Duodenal mucosa (tissue), 2 donors: ENCODE measurements around the gene KLF18.
"Not testable (repeated sequence)": the region's sequence is repeated elsewhere in the genome, so short reads cannot be mapped to it uniquely, and the experiment has no call there.

Experiments used
- H3K27ac ChIP-seq: one replicate; pipeline ENCODE4 v1.7.0; 2013; ENCODE audit warnings: low read depth, low read length
- H3K27me3 ChIP-seq, 2 donors: one replicate each; pipeline ENCODE4 v1.7.0; 2013; ENCODE audit warnings: low read length in 2 of 2, control low read depth in 1 of 2; ENCODE audit not compliant: insufficient read depth in 2 of 2, control insufficient read depth in 1 of 2
- H3K36me3 ChIP-seq, 2 donors: one replicate each; pipeline ENCODE4 v1.7.0; 2013; ENCODE audit warnings: low read length in 2 of 2, control low read depth in 1 of 2; ENCODE audit not compliant: insufficient read depth in 2 of 2, control insufficient read depth in 1 of 2
- H3K4me1 ChIP-seq, 2 donors: one replicate each; pipeline ENCODE4 v1.7.0; 2013; ENCODE audit warnings: low read length in 2 of 2, control low read depth in 1 of 2; ENCODE audit not compliant: insufficient read depth in 2 of 2, control insufficient read depth in 1 of 2
- H3K4me3 ChIP-seq, 2 donors: one replicate each; pipeline ENCODE4 v1.7.0; 2013; ENCODE audit warnings: low read length in 2 of 2, low read depth in 1 of 2
- H3K9ac ChIP-seq, 2 donors: one replicate each; pipeline ENCODE4 v1.7.0; 2013; ENCODE audit warnings: low read length in 2 of 2, low read depth in 1 of 2
- H3K9me3 ChIP-seq, 2 donors: one replicate each; pipeline ENCODE4 v1.7.0; 2013; ENCODE audit warnings: low read length in 2 of 2, control low read depth in 1 of 2; ENCODE audit not compliant: control insufficient read depth in 1 of 2

Gene KLF18

DNA sequence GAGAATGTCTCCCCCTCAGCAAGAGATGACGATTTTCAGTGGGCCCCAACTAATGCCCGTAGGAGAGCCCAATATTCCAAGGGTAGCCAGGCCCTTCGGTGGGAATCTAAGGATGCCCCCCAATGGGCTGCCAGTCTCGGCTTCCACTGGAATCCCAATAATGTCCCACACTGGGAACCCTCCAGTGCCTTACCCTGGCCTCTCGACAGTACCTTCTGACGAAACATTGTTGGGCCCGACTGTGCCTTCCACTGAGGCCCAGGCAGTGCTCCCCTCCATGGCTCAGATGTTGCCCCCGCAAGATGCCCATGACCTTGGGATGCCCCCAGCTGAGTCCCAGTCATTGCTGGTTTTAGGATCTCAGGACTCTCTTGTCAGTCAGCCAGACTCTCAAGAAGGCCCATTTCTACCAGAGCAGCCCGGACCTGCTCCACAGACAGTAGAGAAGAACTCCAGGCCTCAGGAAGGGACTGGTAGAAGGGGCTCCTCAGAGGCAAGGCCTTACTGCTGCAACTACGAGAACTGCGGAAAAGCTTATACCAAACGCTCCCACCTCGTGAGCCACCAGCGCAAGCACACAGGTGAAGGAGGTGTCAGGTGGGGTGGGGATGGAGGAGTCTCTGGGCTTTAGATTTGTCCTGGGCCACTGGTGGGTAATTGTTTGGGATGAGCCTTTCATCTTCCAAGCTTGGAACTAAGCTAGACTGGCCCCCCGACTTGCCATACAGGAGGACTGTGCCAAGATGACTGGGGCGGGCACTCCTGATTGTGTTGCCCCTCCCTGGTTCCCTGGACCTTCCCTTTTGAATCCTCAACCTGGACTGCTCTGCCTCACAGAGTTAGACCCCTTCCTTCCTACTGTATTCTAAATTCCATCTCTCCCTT is 11.6 kb downstream of the KLF18 start:
- Histone ChIP-seq H3K4me3 (no peak overlapping the region), H3K9ac (no peak overlapping the region), H3K4me1 (no peaks in the 10 kb centered on the region), H3K27me3 (no peaks in the 10 kb centered on the region), H3K36me3 (no peaks in the 10 kb centered on the region), H3K27ac (no peak overlapping the region), H3K9me3 (no peaks in the 10 kb centered on the region)

DNA sequence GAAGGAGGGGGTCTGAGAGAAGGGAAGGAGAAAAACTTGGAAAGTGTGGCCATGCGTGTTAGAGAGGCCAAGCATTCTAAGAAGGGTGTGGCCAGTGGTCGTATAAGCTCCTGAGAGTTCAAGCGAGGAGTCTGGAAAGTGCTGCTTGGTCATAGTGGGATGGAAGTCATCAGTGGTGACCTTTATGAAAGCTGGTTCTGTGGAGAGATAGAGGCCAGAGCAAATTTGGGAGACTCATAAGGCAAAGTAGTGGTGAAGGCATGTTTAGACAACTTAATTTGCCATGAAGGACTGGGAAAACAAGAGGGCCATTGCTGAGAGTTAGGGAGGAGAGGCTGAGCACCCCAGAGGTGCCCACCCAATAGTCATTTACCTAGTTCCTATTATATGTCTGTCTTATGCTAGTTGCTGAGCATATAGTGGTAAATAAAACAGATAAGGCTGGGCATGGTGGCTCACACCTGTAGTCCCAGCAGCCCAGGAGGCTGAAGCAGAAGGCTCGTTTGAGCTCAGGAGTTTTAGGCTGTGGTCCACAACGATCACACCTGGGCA is 21.0 kb downstream of the KLF18 start:
- no peak overlapping the region for H3K4me3 ChIP-seq
- H3K9ac ChIP-seq = no peak overlapping the region
- H3K9me3 ChIP-seq = no peaks in the 10 kb centered on the region
- H3K36me3 ChIP-seq = no peaks in the 10 kb centered on the region
- H3K27me3 ChIP-seq = no peaks in the 10 kb centered on the region
- no peak overlapping the region for H3K27ac ChIP-seq
- H3K4me1 ChIP-seq = no peaks in the 10 kb centered on the region

DNA sequence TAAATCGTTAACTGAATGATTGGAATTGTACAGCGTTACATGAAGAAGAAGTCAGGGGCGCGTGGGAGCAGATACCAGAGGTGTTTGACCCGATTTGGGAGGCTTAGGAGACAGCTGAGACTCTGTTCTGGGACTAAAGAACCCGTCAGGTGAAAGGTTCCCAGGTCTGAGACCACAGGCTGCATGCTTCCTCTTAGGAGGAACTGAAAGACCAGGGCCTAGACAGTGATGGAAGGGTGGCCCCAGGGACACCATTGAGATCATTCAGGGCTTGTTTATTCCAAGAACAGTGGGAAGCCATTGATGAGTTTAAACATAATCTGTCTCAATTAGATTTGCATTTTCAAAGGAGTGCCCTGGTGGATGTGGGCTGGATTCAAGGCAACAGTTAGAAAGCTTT is 21.9 kb downstream of the KLF18 start:
- Histone ChIP-seq H3K27ac (no peak overlapping the region), H3K9me3 (no peaks in the 10 kb centered on the region)

DNA sequence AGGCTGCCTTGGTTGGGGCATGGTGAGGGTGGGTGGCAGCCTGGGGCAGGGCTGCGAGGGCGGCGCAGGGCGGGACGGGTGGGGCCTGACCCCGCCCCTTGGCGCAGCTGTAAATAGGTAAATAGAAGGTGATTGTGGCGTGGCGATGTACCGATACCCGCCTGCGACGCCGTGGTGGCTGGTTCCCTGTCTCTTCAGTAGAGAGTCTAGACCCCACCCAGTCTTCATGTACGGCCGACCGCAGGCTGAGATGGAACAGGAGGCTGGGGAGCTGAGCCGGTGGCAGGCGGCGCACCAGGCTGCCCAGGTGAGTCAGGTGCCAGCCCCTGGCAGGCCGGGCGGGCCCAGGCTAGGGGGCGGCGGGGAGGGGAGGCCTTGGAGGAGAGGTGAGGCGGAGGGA is 22.7 kb downstream of the KLF18 start, which contains the start of gene KLF17:
Gene KLF17 (plus strand): TSS at position 140 of the 400 bp plus-strand sequence. CDS start 87 bp downstream, at position 227.
- Histone ChIP-seq H3K27ac (no peak within 1 kb of the TSS), H3K27me3 (no peaks in the 10 kb centered on the region), H3K9ac (no peak within 1 kb of the TSS), H3K9me3 (no peaks in the 10 kb centered on the region), H3K4me3 (no peak within 1 kb of the TSS), H3K4me1 (no peaks in the 10 kb centered on the region), H3K36me3 (no peaks in the 10 kb centered on the region)

More for the DNA sequence above, 21.9 kb downstream of the KLF18 start:
- Histone ChIP-seq H3K27me3 (no peaks in the 10 kb centered on the region), H3K4me1 (no peaks in the 10 kb centered on the region), H3K36me3 (no peaks in the 10 kb centered on the region), H3K9ac (no peak overlapping the region), H3K4me3 (no peak overlapping the region)

DNA sequence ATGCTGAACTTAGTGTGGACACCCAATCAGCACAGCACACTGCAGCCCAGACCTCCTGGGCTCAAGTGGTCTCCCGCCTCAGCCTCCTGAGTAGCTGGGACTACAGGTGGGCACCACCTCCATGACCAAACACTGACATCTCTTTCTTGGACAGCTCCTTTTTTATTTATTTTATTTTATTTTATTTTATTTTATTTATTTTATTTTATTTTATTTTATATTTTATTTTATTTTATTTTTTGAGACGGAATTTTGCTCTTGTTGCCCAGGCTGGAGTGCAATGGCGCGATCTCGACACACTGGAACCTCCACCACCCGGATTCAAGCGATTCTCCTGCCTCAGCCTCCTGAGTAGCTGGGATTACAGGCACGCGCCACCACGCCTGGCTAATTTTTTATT is 24.2 kb downstream of the KLF18 start:
- not testable (repeated sequence) for H3K4me1 ChIP-seq, H3K27ac ChIP-seq, H3K9ac ChIP-seq, H3K9me3 ChIP-seq, H3K4me3 ChIP-seq, H3K36me3 ChIP-seq, H3K27me3 ChIP-seq

DNA sequence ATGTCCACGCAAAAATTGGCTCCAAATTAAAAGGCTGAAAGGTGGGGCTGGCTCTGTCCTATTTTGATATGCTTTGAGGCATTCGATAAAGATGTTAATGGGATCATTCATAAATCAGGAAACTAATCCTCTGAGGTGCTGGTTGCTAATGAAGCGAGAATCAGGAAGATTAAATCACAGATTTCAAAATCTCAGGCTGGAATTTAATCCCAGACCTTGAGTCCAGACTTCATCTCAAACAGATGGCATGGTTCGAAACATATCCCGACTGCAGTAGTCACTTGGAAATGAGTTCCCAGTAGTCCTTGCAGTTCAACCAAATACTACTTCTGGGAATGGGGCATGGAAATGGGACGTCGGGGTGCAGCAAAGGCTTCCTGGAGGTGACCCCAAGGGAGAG is 27.3 kb downstream of the KLF18 start:
- no peak overlapping the region for H3K9ac ChIP-seq
- H3K27ac ChIP-seq = no peak overlapping the region
- no peaks in the 10 kb centered on the region for H3K36me3 ChIP-seq
- H3K4me3 ChIP-seq = no peak overlapping the region
- H3K4me1 ChIP-seq = no peaks in the 10 kb centered on the region
- H3K27me3 ChIP-seq = no peaks in the 10 kb centered on the region
- H3K9me3 ChIP-seq = no peaks in the 10 kb centered on the region

DNA sequence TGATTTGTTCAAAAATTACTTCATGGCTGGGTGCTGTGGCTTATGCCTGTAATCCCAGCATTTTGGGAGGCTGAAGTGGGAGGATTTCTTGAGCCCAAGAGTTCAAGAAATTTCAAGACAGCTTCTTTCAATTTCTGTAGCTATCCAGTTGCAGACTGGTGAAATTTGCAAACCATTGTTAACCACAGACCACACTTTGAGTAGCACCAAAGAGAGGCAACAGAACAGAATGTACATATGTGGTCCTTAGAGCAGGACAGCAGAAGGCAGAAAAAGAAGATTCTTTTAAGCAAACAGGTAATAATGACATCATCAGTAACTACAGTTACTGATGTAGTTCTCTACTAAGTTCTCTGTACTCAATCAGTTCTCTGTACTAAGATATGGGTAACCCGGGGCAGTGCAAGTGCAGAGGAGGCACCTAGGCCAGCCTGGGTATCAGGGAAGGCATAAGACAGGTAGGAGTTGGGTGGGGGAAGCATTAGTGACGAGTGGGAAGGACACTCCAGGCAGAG is 28.3 kb downstream of the KLF18 start:
- H3K4me3 ChIP-seq = no peak overlapping the region
- peaks cover 0 to 1% of the 10 kb centered on the region in 2 donors for H3K27me3 ChIP-seq
- no peaks in the 10 kb centered on the region for H3K36me3 ChIP-seq
- H3K9me3 ChIP-seq = no peaks in the 10 kb centered on the region
- no peak overlapping the region for H3K9ac ChIP-seq
- H3K4me1 ChIP-seq = no peaks in the 10 kb centered on the region
- H3K27ac ChIP-seq = no peak overlapping the region

DNA sequence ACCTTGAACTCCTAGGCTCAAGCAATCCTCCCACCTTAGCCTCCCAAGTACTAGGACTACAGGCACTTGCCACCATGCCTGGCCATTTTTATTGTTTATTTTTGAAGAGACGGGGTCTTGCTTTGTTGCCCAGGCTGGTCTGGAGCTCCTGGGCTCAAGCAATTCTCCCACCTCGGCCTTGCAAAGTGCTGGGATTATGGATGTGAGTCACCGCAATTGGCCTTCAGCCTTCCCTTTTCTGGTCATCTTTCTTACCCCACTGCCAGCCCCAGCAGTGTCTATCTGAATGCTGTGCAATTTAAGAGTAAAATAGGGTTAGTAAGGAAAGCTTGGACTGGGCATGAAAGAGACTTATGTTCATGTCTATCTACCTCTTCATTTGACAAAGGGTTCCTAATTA is 28.9 kb downstream of the KLF18 start:
- Histone ChIP-seq H3K4me3 (no peak overlapping the region), H3K9ac (no peak overlapping the region), H3K27ac (no peak overlapping the region), H3K4me1 (no peaks in the 10 kb centered on the region), H3K9me3 (no peaks in the 10 kb centered on the region), H3K27me3 (peaks cover 0 to 4% of the 10 kb centered on the region in 2 donors), H3K36me3 (no peaks in the 10 kb centered on the region)

DNA sequence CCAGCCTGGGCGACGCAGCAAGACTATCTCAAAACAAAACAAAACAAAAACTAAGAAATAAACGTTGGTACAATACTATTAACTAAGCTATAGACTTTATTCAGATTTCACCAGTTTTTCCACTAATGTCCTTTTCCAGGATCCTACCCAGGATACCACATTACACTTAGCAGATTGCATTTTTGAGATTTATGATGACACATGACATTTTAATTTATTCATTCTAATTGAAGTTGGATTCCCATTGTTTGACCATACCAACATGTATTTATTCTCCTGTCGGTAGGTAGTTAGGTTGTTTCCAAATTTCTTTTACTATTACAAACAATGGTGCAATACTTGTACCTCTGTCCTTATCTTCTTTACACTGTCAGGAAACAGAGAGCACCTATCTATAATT is 29.6 kb downstream of the KLF18 start:
- Histone ChIP-seq H3K4me1 (no peaks in the 10 kb centered on the region), H3K27me3 (peaks cover 0 to 4% of the 10 kb centered on the region in 2 donors), H3K4me3 (no peak overlapping the region), H3K9me3 (no peaks in the 10 kb centered on the region), H3K9ac (no peak overlapping the region), H3K36me3 (no peaks in the 10 kb centered on the region), H3K27ac (no peak overlapping the region)

DNA sequence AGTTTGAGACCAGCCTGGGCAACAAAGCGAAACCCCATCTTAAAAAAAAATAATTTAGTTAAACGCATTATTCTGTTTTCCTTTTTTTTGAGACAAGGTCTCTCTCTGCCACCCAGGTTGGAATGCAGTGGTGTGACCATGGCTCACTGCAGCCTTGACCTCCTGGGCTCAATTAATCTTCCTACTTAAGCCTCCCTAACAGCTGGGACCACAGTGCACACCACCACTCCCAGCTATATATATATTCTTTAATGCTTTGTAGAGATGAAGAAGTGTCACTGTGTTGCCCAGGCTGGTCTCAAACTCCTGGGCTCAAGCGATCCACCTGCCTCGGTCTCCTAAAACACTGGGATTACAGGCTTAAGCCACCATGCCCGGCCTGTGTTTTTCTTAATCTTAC is 30.5 kb downstream of the KLF18 start:
- Histone ChIP-seq H3K4me3 (no peak overlapping the region), H3K9ac (no peak overlapping the region), H3K36me3 (no peaks in the 10 kb centered on the region), H3K27me3 (peaks cover 0 to 4% of the 10 kb centered on the region in 2 donors), H3K27ac (no peak overlapping the region), H3K4me1 (no peaks in the 10 kb centered on the region), H3K9me3 (no peaks in the 10 kb centered on the region)
